ENCODE data around the gene SBNO2. TPM values are rescaled to one million over a fixed set of nuclear protein-coding genes. Genes with fewer than 3 reads are reported as not detected.
A peak's percentile ranks its signal among the peaks of the same experiment; 100 is the strongest.

SBNO2 gene
- total and polyA plus RNA-seq, 9 of the 15 experiments (the other 6 are each of a cell fraction or from before 2014, with no cell fraction given): 0.01 to 46.2 (median 6.7) TPM

- TF ChIP-seq RREB1 (CRISPR knock-in tag; IDR thresholded peaks at IDR 0.05): no peak
- peak; percentile 53; the same call in 1 of the 2 replicates for TF ChIP-seq SUPT5H (IDR thresholded peaks at IDR 0.05)
- no peak for TF ChIP-seq MEF2A (IDR thresholded peaks at IDR 0.05; ENCODE audit: control insufficient read depth, low read depth, low read length)
- peak; percentile 52; the same call in 1 of the 2 replicates for TF ChIP-seq THRB (CRISPR knock-in tag; conservative IDR thresholded peaks at IDR 0.05)
- peak in 1 of 2 experiments; percentile 66 for TF ChIP-seq AFF1 (IDR thresholded peaks at IDR 0.05; ENCODE audit: low read depth in 1 of 2, partially characterized antibody in 2 of 2)
- peak; percentile 75 for TF ChIP-seq USF1 (CRISPR knock-in tag; IDR thresholded peaks at IDR 0.05)
- TF ChIP-seq THRAP3 (IDR thresholded peaks at IDR 0.05; ENCODE audit: borderline replicate concordance): peak; percentile 66; the same call in 1 of the 2 replicates
- TF ChIP-seq BHLHE40 (IDR thresholded peaks at IDR 0.05; ENCODE audit: low read length): peak; percentile 54; the same call in 1 of the 2 replicates
- peak; percentile 79 to 92 for TF ChIP-seq MAZ (CRISPR knock-in tag; conservative IDR thresholded peaks at IDR 0.05 in 1 of 2, IDR thresholded peaks at IDR 0.05 in 1 of 2)
- no peak for TF ChIP-seq ATF1 (CRISPR knock-in tag; IDR thresholded peaks at IDR 0.05)
- peak; percentile 42 for TF ChIP-seq ATF1 (tag; IDR thresholded peaks at IDR 0.05)
- no peak for TF ChIP-seq SREBF2 (CRISPR knock-in tag; IDR thresholded peaks at IDR 0.05)
These were observed at the start of gene SBNO2 (continued) for GRCh38 chr19:1173845-1174809.
